HEK293 (cell line): ENCODE measurements around the gene MIER3.
A peak's percentile ranks its signal among the peaks of the same experiment; 100 is the strongest.

Source experiments
- KLF16 ChIP-seq: fragments of 450-650 bp; formaldehyde crosslinking; IDR thresholded peaks from 2 replicates; pipeline ENCODE4 v1.5.1; 2017; ENCODE audit warnings: missing biosample characterization, missing genetic modification characterization
- MYNN ChIP-seq: fragments of 450-650 bp; formaldehyde crosslinking; IDR thresholded peaks from 2 replicates; pipeline ENCODE4 v1.5.1; 2016; ENCODE audit warnings: missing biosample characterization, missing genetic modification characterization, borderline replicate concordance
- ZBTB21 ChIP-seq: fragments of 450-650 bp; formaldehyde crosslinking; IDR thresholded peaks from 2 replicates; pipeline ENCODE4 v1.5.1; 2017; ENCODE audit warnings: missing biosample characterization, missing genetic modification characterization
- ZBTB7A ChIP-seq: fragments of 450-650 bp; formaldehyde crosslinking; IDR thresholded peaks from 2 replicates; pipeline ENCODE4 v1.5.1; 2016; ENCODE audit warnings: low read depth, missing biosample characterization, missing genetic modification characterization
- ZNF174 ChIP-seq: fragments of 450-650 bp; formaldehyde crosslinking; IDR thresholded peaks from 2 replicates; pipeline ENCODE4 v1.5.0; 2017; ENCODE audit warnings: missing biosample characterization, mild to moderate bottlenecking, missing genetic modification characterization
- ZNF311 ChIP-seq: fragments of 450-650 bp; formaldehyde crosslinking; IDR thresholded peaks from 2 replicates; pipeline ENCODE4 v1.5.1; 2017; ENCODE audit warnings: missing biosample characterization, missing genetic modification characterization, borderline replicate concordance
- ZNF354C ChIP-seq: fragments of 450-650 bp; formaldehyde crosslinking; IDR thresholded peaks from 2 replicates; pipeline ENCODE4 v1.5.1; 2016; ENCODE audit warnings: missing biosample characterization, missing genetic modification characterization, low read depth, borderline replicate concordance
- ZNF366 ChIP-seq: fragments of 450-650 bp; formaldehyde crosslinking; conservative IDR thresholded peaks from 2 replicates; pipeline ENCODE4 v1.5.1; 2016; ENCODE audit warnings: missing biosample characterization, missing genetic modification characterization
- ZNF660 ChIP-seq: fragments of 450-650 bp; IDR thresholded peaks from 2 replicates; pipeline ENCODE4 v1.5.1; 2018; ENCODE audit warnings: missing biosample characterization, mild to moderate bottlenecking, missing genetic modification characterization
- ZNF830 ChIP-seq: fragments of 450-650 bp; IDR thresholded peaks from 2 replicates; pipeline ENCODE4 v1.5.0; 2018; ENCODE audit warnings: missing biosample characterization, missing genetic modification characterization, low read depth, mild to moderate bottlenecking, moderate library complexity
- TF ChIP-seq, protein P1 (sequence below): fragments of 450-650 bp; formaldehyde crosslinking; IDR thresholded peaks from 2 replicates; pipeline ENCODE4 v1.5.1; 2016; ENCODE audit warnings: missing biosample characterization, missing genetic modification characterization
- TF ChIP-seq, protein P2 (sequence below): fragments of 450-650 bp; formaldehyde crosslinking; IDR thresholded peaks from 2 replicates; pipeline ENCODE4 v1.5.1; 2016; ENCODE audit warnings: missing biosample characterization, missing genetic modification characterization
- TF ChIP-seq, protein P3 (sequence below): sonication (generic); formaldehyde crosslinking; IDR thresholded peaks from 2 replicates; pipeline ENCODE4 v1.8.1; 2022; ENCODE audit warnings: mild to moderate bottlenecking, moderate library complexity, missing genetic modification reagents
- TF ChIP-seq, protein P4 (sequence below): fragments of 450-650 bp; formaldehyde crosslinking; IDR thresholded peaks from 2 replicates; pipeline ENCODE4 v1.5.1; 2016; ENCODE audit warnings: missing biosample characterization, missing genetic modification characterization, low read depth

DNA sequence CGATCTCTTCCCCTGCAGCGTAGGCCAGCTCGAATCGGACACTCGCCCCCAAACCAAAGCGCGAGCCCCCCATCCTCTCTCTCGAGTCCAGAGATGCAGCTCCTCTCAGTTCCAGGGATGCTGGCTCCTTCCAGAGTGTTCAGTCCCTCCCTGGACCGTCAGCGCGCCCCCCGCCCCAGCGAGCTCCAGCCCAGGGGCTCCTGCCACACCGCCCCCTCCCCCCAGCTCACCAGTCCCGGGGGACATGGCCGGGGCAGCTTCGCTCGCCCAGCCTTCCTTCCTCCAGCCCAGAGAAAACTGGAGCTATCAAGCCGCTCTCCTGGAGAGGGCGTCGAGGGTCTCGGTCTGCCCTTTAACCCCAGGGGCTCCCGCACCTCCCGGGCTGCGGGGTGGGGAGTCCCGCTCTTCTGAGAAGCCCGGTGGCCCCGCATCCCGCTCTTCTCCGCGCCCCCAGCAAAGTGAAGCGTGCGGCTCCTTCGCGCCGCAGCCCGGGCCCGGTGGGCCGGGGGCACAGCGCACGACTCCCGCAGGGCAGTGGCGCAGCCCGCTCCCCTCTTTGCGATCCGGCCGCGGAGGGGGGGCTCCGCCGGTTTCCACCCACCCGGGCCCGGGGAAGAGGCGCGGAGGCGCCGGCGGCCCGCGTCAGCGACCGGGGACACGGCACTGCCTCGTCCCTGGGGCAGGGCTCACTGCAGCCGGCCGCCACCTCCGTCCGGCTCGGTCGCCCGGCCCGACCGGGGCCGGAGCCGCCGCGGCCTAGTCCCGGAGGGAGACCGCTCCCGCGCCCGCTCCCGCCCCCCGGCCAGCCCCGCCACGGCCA lies 587 bp downstream of the MIER3 start:
- TF ChIP-seq, protein P1, sequence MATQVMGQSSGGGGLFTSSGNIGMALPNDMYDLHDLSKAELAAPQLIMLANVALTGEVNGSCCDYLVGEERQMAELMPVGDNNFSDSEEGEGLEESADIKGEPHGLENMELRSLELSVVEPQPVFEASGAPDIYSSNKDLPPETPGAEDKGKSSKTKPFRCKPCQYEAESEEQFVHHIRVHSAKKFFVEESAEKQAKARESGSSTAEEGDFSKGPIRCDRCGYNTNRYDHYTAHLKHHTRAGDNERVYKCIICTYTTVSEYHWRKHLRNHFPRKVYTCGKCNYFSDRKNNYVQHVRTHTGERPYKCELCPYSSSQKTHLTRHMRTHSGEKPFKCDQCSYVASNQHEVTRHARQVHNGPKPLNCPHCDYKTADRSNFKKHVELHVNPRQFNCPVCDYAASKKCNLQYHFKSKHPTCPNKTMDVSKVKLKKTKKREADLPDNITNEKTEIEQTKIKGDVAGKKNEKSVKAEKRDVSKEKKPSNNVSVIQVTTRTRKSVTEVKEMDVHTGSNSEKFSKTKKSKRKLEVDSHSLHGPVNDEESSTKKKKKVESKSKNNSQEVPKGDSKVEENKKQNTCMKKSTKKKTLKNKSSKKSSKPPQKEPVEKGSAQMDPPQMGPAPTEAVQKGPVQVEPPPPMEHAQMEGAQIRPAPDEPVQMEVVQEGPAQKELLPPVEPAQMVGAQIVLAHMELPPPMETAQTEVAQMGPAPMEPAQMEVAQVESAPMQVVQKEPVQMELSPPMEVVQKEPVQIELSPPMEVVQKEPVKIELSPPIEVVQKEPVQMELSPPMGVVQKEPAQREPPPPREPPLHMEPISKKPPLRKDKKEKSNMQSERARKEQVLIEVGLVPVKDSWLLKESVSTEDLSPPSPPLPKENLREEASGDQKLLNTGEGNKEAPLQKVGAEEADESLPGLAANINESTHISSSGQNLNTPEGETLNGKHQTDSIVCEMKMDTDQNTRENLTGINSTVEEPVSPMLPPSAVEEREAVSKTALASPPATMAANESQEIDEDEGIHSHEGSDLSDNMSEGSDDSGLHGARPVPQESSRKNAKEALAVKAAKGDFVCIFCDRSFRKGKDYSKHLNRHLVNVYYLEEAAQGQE (tag by site-specific recombination): no peak
- no peak for TF ChIP-seq ZBTB7A (tag by site-specific recombination)
- TF ChIP-seq ZNF354C: no peak
- TF ChIP-seq ZNF830 (tag by site-specific recombination): no peak
- TF ChIP-seq, protein P2, sequence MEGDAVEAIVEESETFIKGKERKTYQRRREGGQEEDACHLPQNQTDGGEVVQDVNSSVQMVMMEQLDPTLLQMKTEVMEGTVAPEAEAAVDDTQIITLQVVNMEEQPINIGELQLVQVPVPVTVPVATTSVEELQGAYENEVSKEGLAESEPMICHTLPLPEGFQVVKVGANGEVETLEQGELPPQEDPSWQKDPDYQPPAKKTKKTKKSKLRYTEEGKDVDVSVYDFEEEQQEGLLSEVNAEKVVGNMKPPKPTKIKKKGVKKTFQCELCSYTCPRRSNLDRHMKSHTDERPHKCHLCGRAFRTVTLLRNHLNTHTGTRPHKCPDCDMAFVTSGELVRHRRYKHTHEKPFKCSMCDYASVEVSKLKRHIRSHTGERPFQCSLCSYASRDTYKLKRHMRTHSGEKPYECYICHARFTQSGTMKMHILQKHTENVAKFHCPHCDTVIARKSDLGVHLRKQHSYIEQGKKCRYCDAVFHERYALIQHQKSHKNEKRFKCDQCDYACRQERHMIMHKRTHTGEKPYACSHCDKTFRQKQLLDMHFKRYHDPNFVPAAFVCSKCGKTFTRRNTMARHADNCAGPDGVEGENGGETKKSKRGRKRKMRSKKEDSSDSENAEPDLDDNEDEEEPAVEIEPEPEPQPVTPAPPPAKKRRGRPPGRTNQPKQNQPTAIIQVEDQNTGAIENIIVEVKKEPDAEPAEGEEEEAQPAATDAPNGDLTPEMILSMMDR: peak; percentile 60; the same call in 1 of the 2 replicates
- TF ChIP-seq ZNF174 (tag by site-specific recombination): no peak
- no peak for TF ChIP-seq MYNN (tag by site-specific recombination)
- TF ChIP-seq ZNF660: no peak
- TF ChIP-seq ZBTB21 (tag by site-specific recombination): no peak
- no peak for TF ChIP-seq ZNF311 (tag by site-specific recombination)
- no peak for TF ChIP-seq ZNF366
- TF ChIP-seq, protein P3, sequence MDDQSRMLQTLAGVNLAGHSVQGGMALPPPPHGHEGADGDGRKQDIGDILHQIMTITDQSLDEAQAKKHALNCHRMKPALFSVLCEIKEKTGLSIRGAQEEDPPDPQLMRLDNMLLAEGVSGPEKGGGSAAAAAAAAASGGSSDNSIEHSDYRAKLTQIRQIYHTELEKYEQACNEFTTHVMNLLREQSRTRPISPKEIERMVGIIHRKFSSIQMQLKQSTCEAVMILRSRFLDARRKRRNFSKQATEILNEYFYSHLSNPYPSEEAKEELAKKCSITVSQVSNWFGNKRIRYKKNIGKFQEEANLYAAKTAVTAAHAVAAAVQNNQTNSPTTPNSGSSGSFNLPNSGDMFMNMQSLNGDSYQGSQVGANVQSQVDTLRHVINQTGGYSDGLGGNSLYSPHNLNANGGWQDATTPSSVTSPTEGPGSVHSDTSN (CRISPR knock-in tag): no peak
- no peak for TF ChIP-seq KLF16
- TF ChIP-seq, protein P4, sequence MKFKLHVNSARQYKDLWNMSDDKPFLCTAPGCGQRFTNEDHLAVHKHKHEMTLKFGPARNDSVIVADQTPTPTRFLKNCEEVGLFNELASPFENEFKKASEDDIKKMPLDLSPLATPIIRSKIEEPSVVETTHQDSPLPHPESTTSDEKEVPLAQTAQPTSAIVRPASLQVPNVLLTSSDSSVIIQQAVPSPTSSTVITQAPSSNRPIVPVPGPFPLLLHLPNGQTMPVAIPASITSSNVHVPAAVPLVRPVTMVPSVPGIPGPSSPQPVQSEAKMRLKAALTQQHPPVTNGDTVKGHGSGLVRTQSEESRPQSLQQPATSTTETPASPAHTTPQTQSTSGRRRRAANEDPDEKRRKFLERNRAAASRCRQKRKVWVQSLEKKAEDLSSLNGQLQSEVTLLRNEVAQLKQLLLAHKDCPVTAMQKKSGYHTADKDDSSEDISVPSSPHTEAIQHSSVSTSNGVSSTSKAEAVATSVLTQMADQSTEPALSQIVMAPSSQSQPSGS (tag by site-specific recombination): no peak
